Large intestine (tissue), 3 donors: ENCODE results near the gene ZDHHC11. TPM values are rescaled to one million over a fixed set of nuclear protein-coding genes. Genes with fewer than 3 reads are reported as not detected.
"Not testable (repeated sequence)": the region's sequence is repeated elsewhere in the genome, so short reads cannot be mapped to it uniquely, and the experiment has no call there.

Experiments used
- DNase-seq, 2 donors: peaks; one replicate each; pipeline versions ENCODE4 v3.0.0 to v3.0.0-alpha.2; 2013
- H3K27ac ChIP-seq: one replicate; pipeline ENCODE4 v1.5.1; 2013; ENCODE audit warnings: low read length
- H3K27me3 ChIP-seq: 2 replicates; pipeline ENCODE4 v1.6.1; 2013; ENCODE audit warnings: low read length; ENCODE audit not compliant: control insufficient read depth, insufficient read depth
- H3K36me3 ChIP-seq: 2 replicates; pipeline ENCODE4 v1.6.1; 2013; ENCODE audit warnings: low read length; ENCODE audit not compliant: control insufficient read depth, insufficient read depth
- H3K4me1 ChIP-seq: one replicate; pipeline ENCODE4 v1.6.1; 2013; ENCODE audit warnings: low read length; ENCODE audit not compliant: control insufficient read depth, insufficient read depth
- H3K4me3 ChIP-seq: one replicate; pipeline ENCODE4 v1.5.1; 2013; ENCODE audit warnings: low read length
- H3K9me3 ChIP-seq: one replicate; pipeline ENCODE4 v1.6.1; 2013; ENCODE audit warnings: mild to moderate bottlenecking, low read depth, low read length, moderate library complexity; ENCODE audit not compliant: control insufficient read depth
- WGBS: methylation state at CpG from one replicate; pipeline ENCODE4 v1.1.5; 2013; ENCODE audit warnings: low lambda C conversion rate; ENCODE audit not compliant: insufficient coverage; 5-methylcytosine and 5-hydroxymethylcytosine counted together
- polyA plus RNA-seq: library from polyadenylated mRNA; unstranded; fragments of 120-200 nt; gene quantifications from one replicate; pipeline ENCODE4 v1.2.1, GENCODE V29; 2013

Gene ZDHHC11
- polyA plus RNA-seq, 1 donor: 41.0 TPM

- no peak overlapping the region for H3K4me3 ChIP-seq
- H3K36me3 ChIP-seq: peaks cover 14% of the 10 kb centered on the region
- no peaks in the 10 kb centered on the region for H3K4me1 ChIP-seq
- no peak overlapping the region for H3K27ac ChIP-seq
- H3K9me3 ChIP-seq: peaks cover 7% of the 10 kb centered on the region
- no peak for DNase-seq
- no peaks in the 10 kb centered on the region for H3K27me3 ChIP-seq
- no CpG with 5 or more reads among the region's 32 CpGs for WGBS
Measured at GRCh38 chr5:766666-767431, 83.9 kb downstream of the ZDHHC11 start.

GRCh38 chr5:765948-766631, 84.7 kb downstream of the ZDHHC11 start:
- no peak for DNase-seq
- H3K27me3 ChIP-seq: no peaks in the 10 kb centered on the region
- H3K4me3 ChIP-seq: no peak overlapping the region
- H3K36me3 ChIP-seq: peaks cover 16% of the 10 kb centered on the region
- WGBS: no CpG with 5 or more reads among the region's 18 CpGs
- H3K9me3 ChIP-seq: peaks cover 7% of the 10 kb centered on the region
- H3K4me1 ChIP-seq: peaks cover 2% of the 10 kb centered on the region
- no peak overlapping the region for H3K27ac ChIP-seq

- no peaks in the 10 kb centered on the region for H3K27me3 ChIP-seq
- peaks cover 15% of the 10 kb centered on the region for H3K9me3 ChIP-seq
- H3K36me3 ChIP-seq: peaks cover 19% of the 10 kb centered on the region
- no CpG with 5 or more reads among the region's 31 CpGs for WGBS
- H3K4me3 ChIP-seq: no peak overlapping the region
- no peak overlapping the region for H3K27ac ChIP-seq
- H3K4me1 ChIP-seq: peaks cover 18% of the 10 kb centered on the region
- DNase-seq: no peak
Measured at GRCh38 chr5:763998-764781, 86.6 kb downstream of the ZDHHC11 start.

- H3K4me1 ChIP-seq: peaks cover 24% of the 10 kb centered on the region
- DNase-seq: no peak
- H3K4me3 ChIP-seq: no peak overlapping the region
- H3K27ac ChIP-seq: no peak overlapping the region
- H3K36me3 ChIP-seq: peaks cover 19% of the 10 kb centered on the region
- 88% methylated on average over 4 of the region's 5 CpGs for WGBS
- H3K27me3 ChIP-seq: no peaks in the 10 kb centered on the region
- H3K9me3 ChIP-seq: peaks cover 18% of the 10 kb centered on the region
Measured at GRCh38 chr5:763397-763796, 87.4 kb downstream of the ZDHHC11 start.

GRCh38 chr5:762996-763395, 87.8 kb downstream of the ZDHHC11 start:
- Histone ChIP-seq H3K36me3 (peaks cover 19% of the 10 kb centered on the region), H3K9me3 (peaks cover 22% of the 10 kb centered on the region), H3K4me1 (peaks cover 28% of the 10 kb centered on the region)
- not testable (repeated sequence) for H3K27me3 ChIP-seq, DNase-seq, H3K4me3 ChIP-seq, H3K27ac ChIP-seq
- 83% methylated on average over 1 of the region's 8 CpGs for WGBS

GRCh38 chr5:761854-762710, 88.7 kb downstream of the ZDHHC11 start:
- Histone ChIP-seq H3K9me3 (peaks cover 23% of the 10 kb centered on the region), H3K27ac (no peak overlapping the region), H3K36me3 (peaks cover 19% of the 10 kb centered on the region), H3K27me3 (no peaks in the 10 kb centered on the region), H3K4me3 (no peak overlapping the region), H3K4me1 (peaks cover 37% of the 10 kb centered on the region)
- WGBS: no CpG with 5 or more reads among the region's 8 CpGs
- peak in 1 of 2 donors; percentile 5 for DNase-seq

GRCh38 chr5:761059-761771, 89.6 kb downstream of the ZDHHC11 start:
- peak in 1 of 2 donors; percentile 17 for DNase-seq

GRCh38 chr5:760363-761058, 90.3 kb downstream of the ZDHHC11 start:
- H3K27ac ChIP-seq: no peak overlapping the region
- 100% methylated on average over 5 of the region's 24 CpGs for WGBS
- peaks cover 47% of the 10 kb centered on the region for H3K4me1 ChIP-seq
- peaks cover 8% of the 10 kb centered on the region for H3K36me3 ChIP-seq
- DNase-seq: peak; percentile 74 to 78
- no peak overlapping the region for H3K4me3 ChIP-seq
- H3K9me3 ChIP-seq: peaks cover 23% of the 10 kb centered on the region
- no peaks in the 10 kb centered on the region for H3K27me3 ChIP-seq

More at GRCh38 chr5:761059-761771, 89.6 kb downstream of the ZDHHC11 start:
- peaks cover 46% of the 10 kb centered on the region for H3K4me1 ChIP-seq
- peaks cover 13% of the 10 kb centered on the region for H3K36me3 ChIP-seq
- no peak overlapping the region for H3K27ac ChIP-seq
- H3K27me3 ChIP-seq: no peaks in the 10 kb centered on the region
- H3K4me3 ChIP-seq: no peak overlapping the region
- peaks cover 23% of the 10 kb centered on the region for H3K9me3 ChIP-seq
- no CpG with 5 or more reads among the region's 15 CpGs for WGBS

- Histone ChIP-seq H3K36me3 (peaks cover 8% of the 10 kb centered on the region), H3K9me3 (peaks cover 23% of the 10 kb centered on the region), H3K27me3 (no peaks in the 10 kb centered on the region), H3K4me3 (no peak overlapping the region), H3K4me1 (peaks cover 47% of the 10 kb centered on the region), H3K27ac (peak overlapping the region; percentile 60)
- peak in 1 of 2 donors; percentile 11 for DNase-seq
- WGBS: 100% methylated on average over 2 of the region's 22 CpGs
Measured at GRCh38 chr5:759781-760362, 90.9 kb downstream of the ZDHHC11 start.
